Cortex of kidney (tissue), 1 donor: ENCODE results near the gene IGF2BP2.
"Not testable (repeated sequence)": the region's sequence is repeated elsewhere in the genome, so short reads cannot be mapped to it uniquely, and the experiment has no call there.

Experiments used
- DNase-seq: peaks from one replicate; lab custom pipeline; 2025; lab: John Stamatoyannopoulos, UW

Gene IGF2BP2

GRCh38 chr3:185825006-185825638, at the start of gene IGF2BP2:
TSS of gene IGF2BP2 (minus strand) at chr3:185825042. CDS start at chr3:185824960, 82 bp downstream.
- DNase-seq, result no peak

GRCh38 chr3:185874119-185874518, 49.3 kb upstream of the IGF2BP2 start:
- no peak for DNase-seq

GRCh38 chr3:185867650-185868049, 42.8 kb upstream of the IGF2BP2 start:
- DNase-seq, result no peak

- DNase-seq, result no peak
Observed at GRCh38 chr3:185866995-185867394, 42.2 kb upstream of the IGF2BP2 start.

- no peak for DNase-seq
Observed at GRCh38 chr3:185866555-185866954, 41.7 kb upstream of the IGF2BP2 start.

- no peak for DNase-seq
Observed at GRCh38 chr3:185865247-185865646, 40.4 kb upstream of the IGF2BP2 start.

- no peak for DNase-seq
Observed at GRCh38 chr3:185864767-185865166, 39.9 kb upstream of the IGF2BP2 start.

- no peak for DNase-seq
Observed at GRCh38 chr3:185862920-185863319, 38.1 kb upstream of the IGF2BP2 start.

- DNase-seq, result no peak
Observed at GRCh38 chr3:185859294-185859972, 34.6 kb upstream of the IGF2BP2 start.

GRCh38 chr3:185858502-185859225, 33.8 kb upstream of the IGF2BP2 start:
- DNase-seq, result no peak

- no peak for DNase-seq
Observed at GRCh38 chr3:185857208-185857607, 32.4 kb upstream of the IGF2BP2 start.

- no peak for DNase-seq
Observed at GRCh38 chr3:185856652-185857051, 31.8 kb upstream of the IGF2BP2 start.

GRCh38 chr3:185853771-185854170, 28.9 kb upstream of the IGF2BP2 start:
- not testable (repeated sequence) for DNase-seq

GRCh38 chr3:185852635-185853034, 27.8 kb upstream of the IGF2BP2 start:
- no peak for DNase-seq

- no peak for DNase-seq
Observed at GRCh38 chr3:185851959-185852358, 27.1 kb upstream of the IGF2BP2 start.

GRCh38 chr3:185851046-185851445, 26.2 kb upstream of the IGF2BP2 start:
- DNase-seq, result no peak

- DNase-seq, result no peak
Observed at GRCh38 chr3:185847506-185847905, 22.7 kb upstream of the IGF2BP2 start.

- no peak for DNase-seq
Observed at GRCh38 chr3:185846037-185846436, 21.2 kb upstream of the IGF2BP2 start.

- no peak for DNase-seq
Observed at GRCh38 chr3:185844051-185844450, 19.2 kb upstream of the IGF2BP2 start.

GRCh38 chr3:185843635-185844034, 18.8 kb upstream of the IGF2BP2 start:
- no peak for DNase-seq

- no peak for DNase-seq
Observed at GRCh38 chr3:185843126-185843525, 18.3 kb upstream of the IGF2BP2 start.

- DNase-seq, result no peak
Observed at GRCh38 chr3:185842241-185842640, 17.4 kb upstream of the IGF2BP2 start.

GRCh38 chr3:185838417-185838989, 13.7 kb upstream of the IGF2BP2 start:
- DNase-seq, result not testable (repeated sequence)
